ENCODE measurements around the gene EHD4.

Gene EHD4

DNA sequence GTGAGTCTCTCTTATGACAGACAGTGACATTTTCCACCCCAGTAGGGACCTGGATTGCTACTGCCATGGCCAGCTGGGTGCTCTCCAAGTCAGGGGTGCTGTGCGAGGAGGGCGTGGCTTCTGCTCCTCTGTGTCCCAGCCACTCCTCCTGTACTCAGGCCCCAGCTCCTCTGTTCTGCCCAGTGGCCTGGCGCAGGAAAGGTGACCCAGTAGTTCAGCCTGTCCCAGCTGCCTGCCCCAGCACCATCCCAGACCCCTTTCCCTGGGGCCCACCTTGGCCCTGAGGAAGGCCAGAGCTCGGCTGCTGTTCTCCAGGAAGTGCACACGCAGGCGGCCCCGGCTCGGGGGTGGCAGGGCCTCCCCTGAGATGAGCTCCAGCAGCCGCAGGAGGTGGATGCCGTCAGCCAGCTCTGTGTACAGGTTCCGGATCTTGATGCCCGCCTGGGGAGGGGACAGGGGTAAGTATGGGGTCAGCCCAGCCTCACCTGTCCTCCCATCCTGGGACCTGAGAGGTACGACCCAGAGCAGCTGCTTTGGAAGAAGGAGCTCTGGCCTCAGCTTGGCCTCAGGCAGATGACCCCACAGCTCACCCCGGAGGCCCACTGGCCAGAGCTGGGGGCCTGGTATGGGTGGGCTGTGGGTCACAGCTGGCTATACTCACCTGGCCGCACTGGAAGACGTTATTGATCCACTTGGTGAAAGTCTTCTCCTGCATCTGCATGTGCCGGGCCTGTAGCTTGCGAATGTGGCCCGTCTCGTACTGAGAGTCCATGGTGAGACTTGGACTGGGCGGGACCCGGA is 79.5 kb downstream of the EHD4 start:
- peak; percentile 23 for DNase-seq

DNA sequence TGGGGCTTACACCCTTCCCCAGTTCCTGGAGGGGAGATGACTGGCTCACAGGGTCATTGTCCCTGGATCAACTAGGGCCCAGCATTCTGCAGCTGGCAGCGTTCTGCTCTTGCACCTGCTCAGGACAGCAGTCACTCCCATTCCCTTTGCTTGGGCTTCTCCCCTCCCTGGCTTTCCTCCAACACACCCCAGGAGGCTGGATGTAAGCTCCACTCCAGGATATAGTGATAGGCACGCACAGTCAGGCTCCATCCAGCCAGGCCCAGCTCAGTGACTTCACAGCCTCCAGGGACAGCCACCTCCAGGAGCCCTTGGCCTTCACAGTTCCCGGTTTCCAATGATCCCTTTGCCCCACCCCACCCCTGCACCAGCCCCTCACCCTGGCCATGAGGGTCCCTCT is 80.4 kb downstream of the EHD4 start:
- DNase-seq, result no peak

DNA sequence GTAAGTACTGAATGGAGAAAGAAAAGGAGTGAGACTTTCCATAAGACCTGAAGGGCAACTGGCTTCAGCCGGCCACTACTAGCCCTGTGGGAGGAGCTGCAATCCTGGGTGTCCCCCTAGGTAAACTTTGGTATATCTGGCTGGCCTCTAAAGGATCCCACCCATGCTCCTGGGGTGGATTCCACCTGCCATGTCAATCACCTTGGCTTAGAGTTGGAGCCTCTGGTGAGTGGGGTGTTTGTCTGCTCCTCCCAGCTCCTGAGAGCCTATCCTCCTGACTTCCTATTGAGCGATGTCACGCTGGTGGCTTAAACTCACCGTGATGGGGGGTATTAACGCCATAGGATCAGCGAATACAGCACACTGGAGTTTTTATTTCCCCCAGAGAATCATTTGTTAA is 81.1 kb downstream of the EHD4 start:
- no peak for DNase-seq

DNA sequence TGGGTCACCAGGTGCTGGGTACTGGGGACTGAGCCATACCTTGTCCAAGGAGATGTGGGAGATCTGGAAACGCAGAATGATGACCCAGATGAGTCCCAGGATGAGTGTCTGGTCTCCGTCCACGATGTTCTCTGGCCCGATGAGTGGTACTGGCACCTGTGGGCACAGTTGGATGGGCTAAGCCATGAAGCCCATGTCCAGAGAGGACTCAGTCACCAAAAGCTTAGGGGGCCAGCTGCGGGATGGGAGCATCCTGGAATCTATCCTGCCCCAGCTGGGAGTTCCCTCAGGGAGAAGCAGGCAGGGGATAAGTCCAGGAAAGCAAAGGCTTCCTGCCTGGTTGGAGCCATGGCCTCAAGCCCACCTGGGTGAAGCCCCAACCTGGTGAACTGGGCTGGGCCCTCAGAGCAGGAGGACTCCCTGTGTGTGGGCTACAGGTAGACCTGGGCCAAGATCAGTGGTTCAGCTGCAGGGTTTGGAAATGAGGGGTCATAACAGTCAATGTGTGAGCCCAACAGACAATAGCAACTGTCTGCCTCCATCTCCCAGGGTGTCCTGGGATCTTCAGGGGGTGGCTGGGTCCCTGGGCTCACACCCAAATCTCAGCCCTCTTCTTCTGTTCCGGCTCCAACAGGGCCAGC is 82.2 kb downstream of the EHD4 start:
- no peak for DNase-seq

DNA sequence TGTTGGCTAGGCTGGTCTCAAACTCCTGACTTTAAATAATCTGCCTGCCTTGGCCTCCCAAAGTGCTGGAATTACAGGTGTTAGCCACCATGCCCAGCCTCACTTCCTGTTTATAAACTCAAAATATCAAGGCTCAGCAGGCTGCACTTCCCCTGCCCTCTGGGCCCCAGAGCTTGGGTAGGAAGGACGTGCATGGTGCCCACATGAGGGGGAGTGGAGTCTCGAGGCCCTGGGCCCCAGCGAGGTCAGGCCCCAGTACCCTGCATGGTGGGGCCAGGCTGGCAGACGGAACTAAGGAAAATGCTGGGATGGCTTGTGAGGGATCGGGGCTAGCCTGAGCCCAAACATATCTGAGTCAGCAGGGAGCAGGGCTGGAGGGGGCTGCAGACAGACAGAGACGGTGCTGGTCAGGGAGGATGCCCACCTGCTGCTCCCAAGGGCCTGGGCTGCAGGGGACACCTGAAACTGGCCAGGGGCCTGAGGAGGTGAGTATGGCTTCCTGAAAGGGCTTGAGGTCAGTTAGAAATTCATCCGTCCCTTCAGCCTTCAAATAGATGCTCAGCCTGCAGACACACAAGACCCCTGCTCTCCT is 83.6 kb downstream of the EHD4 start:
- no peak for DNase-seq

DNA sequence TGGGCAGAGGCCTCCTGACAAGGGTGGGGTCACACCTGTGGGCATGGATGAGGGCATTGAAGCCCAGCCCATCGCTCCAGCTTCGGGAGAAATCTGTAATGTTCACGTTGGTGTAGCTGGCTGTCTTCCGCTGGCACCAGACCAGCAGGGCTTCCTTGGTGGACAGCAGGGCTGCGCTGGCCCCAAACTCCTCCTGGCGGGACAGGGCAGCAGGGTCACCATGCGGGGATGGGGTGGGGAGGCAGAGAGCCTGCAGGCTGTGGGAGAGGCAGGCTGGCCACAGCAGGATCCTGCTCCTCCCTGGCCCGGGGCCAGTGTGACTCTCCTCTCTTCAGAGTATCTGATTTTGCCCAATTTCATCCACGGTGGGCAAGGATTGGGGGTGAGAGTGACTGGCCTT is 84.5 kb downstream of the EHD4 start:
- no peak for DNase-seq

DNA sequence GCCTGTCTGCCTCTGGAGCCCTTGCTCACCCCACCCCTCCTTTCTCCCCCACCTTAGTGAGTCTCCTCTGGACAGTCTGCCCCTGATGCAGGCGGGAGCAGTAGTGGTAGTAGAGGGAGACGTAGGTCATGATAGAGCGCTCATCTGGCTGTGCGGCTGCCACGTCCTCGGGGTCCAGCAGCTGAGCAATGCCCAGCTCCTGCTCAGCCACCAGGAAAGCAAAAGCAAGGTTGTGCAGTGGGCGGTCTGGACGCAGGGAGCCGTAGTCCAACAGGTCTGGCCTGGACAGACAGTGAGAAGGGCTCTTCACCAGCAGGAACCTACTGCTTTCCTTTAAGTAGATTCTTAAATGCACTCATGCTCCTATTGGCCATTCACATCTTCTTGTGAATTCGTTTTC is 85.2 kb downstream of the EHD4 start:
- DNase-seq, result no peak

DNA sequence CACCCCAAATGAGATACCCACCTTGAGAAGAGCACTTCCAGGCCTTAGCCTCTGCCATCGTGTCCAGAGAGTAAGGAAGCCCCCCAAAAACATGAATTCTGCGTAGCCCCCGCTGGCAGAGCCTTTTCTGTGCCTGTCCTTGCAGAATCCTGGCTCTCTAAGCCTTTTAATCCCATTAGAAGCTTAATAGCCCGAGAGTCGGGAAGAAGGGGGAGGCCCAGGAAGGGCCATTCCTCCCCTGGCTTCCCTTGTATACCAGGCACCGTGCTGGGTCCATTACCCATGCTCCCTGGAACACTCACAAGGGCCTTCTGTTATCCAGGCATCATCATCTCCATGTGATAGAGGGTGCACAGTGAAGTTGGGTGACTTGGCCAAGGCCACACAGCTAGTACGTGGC is 85.6 kb downstream of the EHD4 start:
- DNase-seq, result no peak

DNA sequence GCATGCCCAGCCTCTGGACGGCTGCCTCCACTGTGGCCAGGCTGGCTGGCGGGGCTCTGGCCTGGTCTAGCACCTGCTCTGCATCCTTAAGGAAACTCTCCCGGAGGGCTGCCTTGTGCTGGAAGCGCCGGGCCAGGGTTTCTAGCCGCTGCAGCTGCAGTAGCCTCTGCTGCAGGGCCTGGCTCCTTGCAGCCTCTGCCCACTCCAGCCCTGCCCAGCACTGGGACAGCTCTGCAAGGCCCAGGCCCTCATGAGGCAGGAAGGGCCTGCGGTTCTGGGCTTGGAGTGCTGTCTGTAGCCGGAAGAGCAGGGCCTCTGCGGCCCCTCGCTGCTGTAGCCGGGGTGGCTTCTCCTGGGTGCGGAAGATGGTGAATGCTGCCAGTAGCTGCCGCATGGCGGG is 86.5 kb downstream of the EHD4 start:
- DNase-seq, result no peak

DNA sequence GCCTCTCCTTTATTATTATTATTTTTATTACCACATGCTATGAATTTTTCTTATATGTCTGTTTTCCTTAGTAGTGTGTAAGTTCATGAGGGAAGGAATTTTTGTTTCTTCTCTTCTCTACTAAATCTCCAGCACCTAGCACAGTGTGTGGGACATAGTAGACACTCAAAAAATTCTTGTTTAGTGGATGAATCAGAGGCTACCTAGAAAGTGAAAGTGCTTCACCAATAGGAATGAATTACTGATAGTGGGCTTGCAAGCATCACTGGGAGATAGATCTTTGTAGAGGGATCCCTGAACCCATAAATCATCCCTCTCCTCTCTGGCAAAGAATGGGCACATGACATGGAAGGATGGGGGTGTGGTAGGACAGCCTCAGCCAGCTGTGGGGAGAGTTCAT is 87.0 kb downstream of the EHD4 start:
- DNase-seq, result no peak

DNA sequence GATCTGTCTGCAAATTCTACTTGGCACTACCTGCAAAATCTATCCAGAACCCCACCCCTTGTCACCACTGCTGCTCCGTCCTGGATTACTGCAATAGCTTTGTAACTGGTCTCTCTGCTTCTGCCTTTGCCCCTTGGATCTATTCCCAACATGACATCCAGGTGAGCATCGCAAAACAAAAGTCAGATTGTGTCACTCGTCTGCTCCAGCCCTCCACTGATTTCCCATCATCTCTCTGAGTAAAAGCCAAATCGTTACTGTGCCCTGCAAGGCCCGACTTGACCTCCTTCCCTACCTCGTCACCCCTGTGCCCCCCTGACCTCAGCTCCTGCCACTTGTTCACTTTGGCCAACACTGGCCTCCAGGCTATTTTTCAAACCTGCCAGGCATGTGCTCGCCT is 87.9 kb downstream of the EHD4 start:
- no peak for DNase-seq

DNA sequence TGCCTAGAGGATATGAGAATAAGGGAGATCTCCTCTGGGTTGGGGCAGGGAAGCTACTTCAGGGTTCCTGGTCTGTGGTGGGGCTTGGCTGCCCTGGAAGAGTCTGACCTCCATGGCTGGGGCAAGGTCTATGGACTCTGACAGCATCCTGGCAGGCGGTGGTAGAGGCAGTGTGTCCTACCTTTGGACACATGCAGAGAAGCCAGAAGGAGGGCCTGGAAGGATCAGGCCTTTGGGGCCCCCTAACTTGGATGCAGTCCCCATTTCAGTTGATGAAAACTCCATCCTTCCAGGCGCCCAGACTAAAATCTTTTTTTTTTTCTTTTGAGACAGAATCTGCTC is 88.9 kb downstream of the EHD4 start:
- no peak for DNase-seq

DNA sequence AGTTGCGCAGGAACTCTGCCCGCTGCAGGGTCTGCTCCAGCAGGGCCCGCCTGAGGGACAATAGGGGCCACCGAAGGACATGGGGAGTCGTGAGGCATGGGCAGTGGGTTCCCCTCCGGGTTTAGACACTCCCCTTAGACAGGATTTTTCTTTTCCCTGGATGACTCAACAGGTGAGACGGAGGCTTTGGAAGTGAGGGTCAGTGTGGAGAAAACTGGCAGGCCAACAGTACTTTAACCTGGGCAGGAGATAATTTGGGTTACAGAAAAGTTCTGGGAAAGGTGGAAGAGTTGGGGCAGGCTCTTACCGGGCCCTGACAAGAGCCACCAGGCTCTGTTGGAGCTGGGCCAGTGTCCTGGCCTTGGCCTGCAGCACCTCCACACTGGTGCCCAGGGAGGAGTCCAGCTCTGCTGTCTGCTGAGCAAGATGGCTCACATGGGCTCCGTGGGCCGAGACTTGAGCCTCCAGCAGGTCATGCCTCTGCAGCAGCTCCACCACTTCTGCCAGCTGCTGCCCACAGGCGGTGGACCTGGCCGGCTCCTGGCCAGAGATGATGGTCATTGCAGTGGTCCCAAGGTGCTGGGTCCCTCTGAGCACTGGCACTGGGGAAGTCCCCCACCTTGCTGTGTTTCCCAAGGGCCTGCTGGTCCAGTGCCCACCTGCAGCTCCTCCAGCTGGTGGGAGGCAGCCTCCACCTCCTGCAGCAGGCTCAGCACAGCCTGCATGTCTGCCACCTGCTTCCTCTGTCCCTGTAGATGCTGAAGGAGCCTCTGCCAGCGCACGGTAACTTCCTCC is 89.5 kb downstream of the EHD4 start:
- no peak for DNase-seq

DNA sequence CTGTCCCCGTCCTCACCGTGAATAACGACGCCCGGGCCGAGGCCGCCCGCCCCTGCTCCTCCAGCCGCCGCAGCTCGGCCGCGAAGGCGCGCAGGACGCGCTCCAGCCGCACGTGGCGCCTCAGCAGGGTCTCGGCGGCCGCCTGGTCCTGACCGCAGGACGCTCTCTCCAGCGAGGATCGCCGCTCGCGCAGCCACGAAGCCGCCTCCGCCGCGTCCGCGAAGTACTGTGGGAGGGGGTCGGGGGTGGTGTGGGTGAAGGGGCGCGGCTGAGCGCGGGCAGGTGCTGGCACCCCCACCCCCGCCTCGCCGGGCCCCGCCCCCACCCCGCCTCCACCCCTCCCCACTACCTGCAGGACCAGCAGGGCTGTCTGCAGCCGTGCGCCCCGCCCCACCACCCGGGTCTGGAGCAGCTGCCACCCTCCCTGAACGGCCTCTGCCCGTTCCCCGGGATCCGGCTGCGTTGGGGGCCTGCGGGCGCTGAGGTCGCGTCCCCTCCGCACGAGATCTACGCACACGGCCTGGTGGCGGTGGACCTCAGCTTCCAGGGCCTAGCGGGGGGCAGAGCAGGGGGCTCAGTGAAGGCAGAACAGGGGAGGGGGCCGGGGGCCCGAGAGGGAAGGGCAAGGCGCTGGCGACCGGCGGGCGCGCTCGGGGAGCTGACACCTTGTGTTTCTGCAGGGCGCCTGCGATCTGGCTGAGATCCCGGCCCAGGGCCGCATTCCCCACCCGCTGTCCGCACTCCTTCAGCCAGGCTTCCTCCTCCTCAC is 90.3 kb downstream of the EHD4 start:
- no peak for DNase-seq

DNA sequence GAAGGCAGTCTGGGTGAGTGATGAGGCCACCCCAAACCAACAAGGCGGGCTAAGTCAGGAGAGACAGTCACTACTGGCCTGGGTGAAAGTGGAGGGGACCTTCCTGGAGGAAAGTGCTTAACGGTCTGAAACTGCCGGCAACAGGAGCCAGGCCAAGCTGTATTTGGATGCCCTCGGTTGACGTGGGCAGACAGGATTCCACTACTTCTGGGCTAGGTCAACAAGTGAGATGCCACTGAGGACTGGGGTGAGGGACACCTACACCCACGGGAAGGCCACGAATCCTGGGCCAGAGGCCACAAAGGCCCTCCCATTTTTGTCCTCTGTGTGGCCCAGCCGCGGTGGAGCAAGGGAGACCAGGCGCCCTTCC is 90.8 kb downstream of the EHD4 start:
- no peak for DNase-seq

DNA sequence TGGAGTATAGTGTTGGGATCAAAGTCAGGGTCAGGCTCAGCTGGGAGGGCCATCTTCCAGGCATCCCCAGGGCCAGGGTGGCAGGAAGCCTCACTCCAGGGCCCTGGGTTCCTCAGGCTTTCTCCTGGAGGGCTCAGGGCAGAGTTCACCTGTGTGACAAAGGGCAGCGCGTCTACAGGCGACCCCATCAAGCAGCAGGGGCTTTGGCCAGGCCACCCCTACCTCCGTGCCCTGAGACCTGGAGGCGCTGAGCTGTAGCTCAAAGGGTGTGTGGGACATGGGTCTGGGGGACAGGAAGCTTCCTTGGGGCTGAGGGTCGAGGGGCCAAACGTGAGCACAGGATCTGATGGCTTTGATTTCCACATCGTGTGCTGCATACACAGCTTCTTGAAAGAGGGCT is 91.3 kb downstream of the EHD4 start:
- DNase-seq, result no peak

DNA sequence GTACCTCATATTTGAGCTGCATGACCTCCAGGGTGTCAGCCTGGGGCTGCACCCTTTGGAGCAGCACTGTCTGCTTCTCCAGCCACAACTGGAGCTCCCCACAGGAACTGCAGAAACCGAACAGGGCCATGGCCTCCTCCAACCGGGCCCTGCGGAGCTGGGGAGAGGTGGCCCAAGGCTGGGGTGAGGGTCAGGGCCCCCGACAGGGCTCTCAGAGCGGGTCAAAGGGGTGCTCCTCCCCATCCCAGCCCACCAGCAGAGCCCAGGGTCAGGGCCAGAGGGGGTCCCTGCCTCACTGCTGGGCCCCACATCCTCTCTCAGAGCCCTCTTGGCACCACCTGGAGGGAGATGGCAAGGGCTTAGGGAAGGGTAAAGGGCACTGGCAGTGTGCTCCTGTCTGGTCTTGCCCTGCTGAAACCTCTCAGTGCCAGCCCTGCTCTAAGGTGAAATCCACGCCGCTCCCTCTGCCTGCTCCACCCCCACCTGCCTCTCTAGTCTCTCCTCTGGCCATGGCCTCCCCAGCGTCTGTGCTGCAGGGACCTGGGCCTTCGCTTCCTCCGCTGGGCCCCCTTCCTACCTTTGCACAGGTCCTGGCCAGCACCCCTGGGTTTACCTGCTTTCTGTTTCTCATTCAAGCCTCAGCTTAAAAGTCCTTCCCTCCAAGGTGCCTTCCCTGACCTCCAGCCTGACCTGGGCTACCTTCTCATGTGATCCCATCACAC is 92.0 kb downstream of the EHD4 start:
- DNase-seq, result no peak

DNA sequence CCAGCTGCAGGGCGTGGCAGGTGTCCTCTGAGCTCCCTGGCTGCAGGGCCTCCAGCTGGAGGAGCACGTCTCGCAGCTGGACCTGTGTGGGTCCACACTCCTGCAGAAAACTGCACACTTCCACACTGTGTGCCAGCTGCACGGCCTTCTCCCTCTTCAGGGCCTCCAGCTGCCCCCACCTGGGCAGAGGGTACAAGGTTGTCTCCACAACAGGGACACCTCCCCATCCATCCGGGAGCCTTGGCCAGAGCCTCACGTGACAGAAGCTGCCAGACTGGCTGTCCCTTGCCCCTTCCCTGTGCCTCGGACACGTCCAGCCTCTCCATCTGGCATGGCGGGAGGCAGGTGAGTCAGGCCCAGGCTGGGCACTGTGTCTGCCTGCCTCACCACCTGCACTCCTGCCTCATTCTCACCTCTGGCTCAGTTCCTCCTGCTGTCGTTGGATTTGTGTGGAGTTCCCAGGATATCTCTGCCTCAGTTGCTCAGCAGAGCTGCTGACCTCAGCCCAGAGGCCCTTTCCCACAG is 93.0 kb downstream of the EHD4 start:
- DNase-seq, result no peak

DNA sequence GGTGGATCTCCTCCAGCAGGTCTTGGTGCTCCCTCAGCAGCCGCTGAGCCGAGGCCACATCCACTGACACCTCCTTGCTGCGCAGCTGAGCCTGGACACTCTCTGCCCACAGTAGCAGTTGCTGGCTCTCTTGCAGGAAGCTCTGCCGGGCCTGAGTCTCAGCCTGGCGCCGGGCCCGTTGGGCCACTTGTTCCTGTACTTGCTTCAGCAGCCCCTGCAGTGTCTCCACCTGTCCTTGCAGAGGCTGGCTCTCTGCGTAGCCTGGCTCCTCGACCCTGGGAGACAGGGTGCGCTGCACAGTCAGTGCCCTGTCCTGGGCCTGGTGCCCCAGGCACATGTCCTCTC is 94.0 kb downstream of the EHD4 start:
- DNase-seq, result no peak

DNA sequence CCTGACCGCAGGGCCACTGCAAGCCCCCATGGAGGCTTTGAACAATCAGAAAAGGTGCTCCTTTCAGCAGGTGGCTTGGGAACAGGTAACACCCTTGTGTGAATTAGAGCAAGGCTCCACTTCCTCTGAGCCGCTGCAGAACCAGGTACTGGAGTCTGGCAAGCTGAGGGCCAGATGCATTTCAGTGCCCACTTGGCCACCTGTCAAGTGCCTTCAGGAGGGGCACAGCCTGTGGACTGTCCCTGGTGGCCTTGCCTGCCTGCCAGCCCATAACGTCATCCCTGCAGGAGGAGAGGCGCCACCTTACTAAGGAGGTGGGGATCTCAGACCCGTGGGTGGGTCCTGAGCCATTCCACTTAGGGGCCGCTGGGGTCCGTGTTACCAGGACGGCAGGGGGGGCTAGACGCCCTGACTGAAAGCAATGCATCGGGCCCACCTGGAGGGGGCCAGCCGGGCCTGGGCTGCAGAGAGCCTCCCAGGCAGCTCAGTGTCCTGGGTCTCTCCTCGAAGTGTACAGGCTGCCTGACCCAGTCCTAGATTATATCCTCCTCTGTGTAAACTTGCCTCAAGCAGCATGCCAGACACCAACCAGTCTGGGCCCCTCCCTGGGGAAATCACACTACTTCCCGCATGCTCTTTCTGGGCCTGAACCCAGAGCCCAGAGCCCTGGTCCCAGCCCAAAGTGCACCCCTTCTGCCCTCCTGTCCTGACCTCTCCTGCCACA is 94.6 kb downstream of the EHD4 start:
- no peak for DNase-seq

DNA sequence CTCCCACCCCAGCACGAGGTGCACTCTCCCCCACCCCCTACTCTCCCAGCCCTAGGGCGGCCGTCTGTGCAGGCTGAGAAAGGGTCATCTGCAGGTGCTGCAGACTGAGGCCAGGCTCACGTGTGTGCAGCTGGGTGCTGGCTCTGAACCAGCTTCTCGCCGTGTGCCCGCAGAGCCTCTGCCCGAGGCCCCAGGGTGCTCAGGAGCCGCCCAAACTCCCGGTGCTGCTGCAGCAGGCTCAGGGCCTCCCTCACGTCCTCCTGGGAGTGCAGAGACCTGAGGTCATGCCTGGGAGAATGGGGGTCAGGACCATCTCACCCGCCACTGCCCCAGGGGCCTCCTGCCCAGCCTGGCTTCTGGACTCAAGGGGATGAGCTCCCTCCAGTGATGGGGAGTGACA is 95.7 kb downstream of the EHD4 start:
- DNase-seq, result no peak

DNA sequence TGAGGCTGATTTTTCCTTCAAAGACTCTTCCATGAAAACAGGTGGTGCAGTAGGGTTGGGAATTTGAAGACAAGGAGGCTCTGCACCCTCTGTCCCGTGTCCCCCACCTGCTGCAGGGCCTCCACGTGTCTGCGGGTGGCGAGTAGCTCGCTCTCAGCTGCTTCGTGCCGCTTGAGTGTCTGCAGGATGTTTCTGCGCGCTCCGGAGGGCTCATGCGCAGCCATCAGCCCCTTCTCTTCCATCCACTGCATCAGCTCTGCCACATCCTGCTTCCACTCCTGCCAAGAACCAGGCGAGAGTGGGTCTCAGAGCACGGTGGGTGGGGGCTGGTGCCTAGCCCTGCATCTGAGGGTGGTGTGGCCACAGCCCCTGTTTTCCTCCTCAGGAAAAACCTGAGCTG is 96.3 kb downstream of the EHD4 start:
- DNase-seq, result no peak
